ENCODE data around the gene CDC14B. TPM values are rescaled to one million over a fixed set of nuclear protein-coding genes. Genes with fewer than 3 reads are reported as not detected.

The CDC14B gene
- polyA plus RNA-seq, 1 donor from 2014 or later: 7.0 TPM

- H3K9me2 ChIP-seq (ENCODE audit: insufficient read depth, low read length): no peaks in the 10 kb centered on the region
- H3F3A ChIP-seq (ENCODE audit: insufficient read depth, low read length, poor library complexity, severe bottlenecking): no peaks in the 10 kb centered on the region
- H4K20me1 ChIP-seq (ENCODE audit: insufficient read depth): no peaks in the 10 kb centered on the region
- TF ChIP-seq SMC3 (conservative IDR thresholded peaks at IDR 0.05; ENCODE audit: poor library complexity): no peak
- no peak for TF ChIP-seq MXI1 (conservative IDR thresholded peaks at IDR 0.05; ENCODE audit: poor library complexity, severe bottlenecking)
- TF ChIP-seq REST (IDR thresholded peaks at IDR 0.05; ENCODE audit: borderline replicate concordance): no peak
- no peak for TF ChIP-seq EZH2 (IDR thresholded peaks at IDR 0.05; ENCODE audit: borderline replicate concordance, insufficient read depth, low read length, poor library complexity, severe bottlenecking)
- TF ChIP-seq EP300 (conservative IDR thresholded peaks at IDR 0.05; ENCODE audit: poor library complexity, severe bottlenecking): no peak
- TF ChIP-seq RAD21 (conservative IDR thresholded peaks at IDR 0.05): no peak
- no peak for TF ChIP-seq TAF1 (IDR thresholded peaks at IDR 0.05; ENCODE audit: low read depth)
- TF ChIP-seq CTCF (IDR thresholded peaks at IDR 0.05; ENCODE audit: poor library complexity, severe bottlenecking): no peak
- no peak for TF ChIP-seq POLR2AphosphoS5 (IDR thresholded peaks at IDR 0.05)
- no peaks in the 10 kb centered on the region for H3K79me2 ChIP-seq (replicated peaks; ENCODE audit: insufficient read depth, low read length)
- H3K27me3 ChIP-seq (ENCODE audit: insufficient read depth, low read depth, low read length): no peaks in the 10 kb centered on the region
- no peak overlapping the region for H2AFZ ChIP-seq (ENCODE audit: low read depth, low read length)
- no peaks in the 10 kb centered on the region for H3K36me3 ChIP-seq (ENCODE audit: insufficient read depth, low read length)
- H3K9me3 ChIP-seq (ENCODE audit: low read length): no peaks in the 10 kb centered on the region
- no peak overlapping the region for H3K4me3 ChIP-seq (ENCODE audit: low read length)
- no peak overlapping the region for H3K27ac ChIP-seq (ENCODE audit: low read length)
- H3K9ac ChIP-seq (ENCODE audit: low read length): no peak overlapping the region
- H3K4me2 ChIP-seq (ENCODE audit: low read length): no peak overlapping the region
These were observed 143.1 kb downstream of the CDC14B start for GRCh38 chr9:96476591-96476990.

- H3K4me2 ChIP-seq (ENCODE audit: low read length): no peak overlapping the region
- H4K20me1 ChIP-seq (ENCODE audit: insufficient read depth): no peaks in the 10 kb centered on the region
- H2AFZ ChIP-seq (ENCODE audit: low read depth, low read length): no peak overlapping the region
- H3K36me3 ChIP-seq (ENCODE audit: insufficient read depth, low read length): no peaks in the 10 kb centered on the region
- H3K9ac ChIP-seq (ENCODE audit: low read length): no peak overlapping the region
- no peak overlapping the region for H3K4me3 ChIP-seq (ENCODE audit: low read length)
- no peaks in the 10 kb centered on the region for H3K27me3 ChIP-seq (ENCODE audit: insufficient read depth, low read depth, low read length)
- H3F3A ChIP-seq (ENCODE audit: insufficient read depth, low read length, poor library complexity, severe bottlenecking): no peaks in the 10 kb centered on the region
- no peak overlapping the region for H3K27ac ChIP-seq (ENCODE audit: low read length)
- no peaks in the 10 kb centered on the region for H3K79me2 ChIP-seq (replicated peaks; ENCODE audit: insufficient read depth, low read length)
- no peaks in the 10 kb centered on the region for H3K9me2 ChIP-seq (ENCODE audit: insufficient read depth, low read length)
- H3K9me3 ChIP-seq (ENCODE audit: low read length): no peaks in the 10 kb centered on the region
- no peak for TF ChIP-seq TAF1 (IDR thresholded peaks at IDR 0.05; ENCODE audit: low read depth)
- no peak for TF ChIP-seq POLR2AphosphoS5 (IDR thresholded peaks at IDR 0.05)
- no peak for TF ChIP-seq MXI1 (conservative IDR thresholded peaks at IDR 0.05; ENCODE audit: poor library complexity, severe bottlenecking)
- TF ChIP-seq EP300 (conservative IDR thresholded peaks at IDR 0.05; ENCODE audit: poor library complexity, severe bottlenecking): no peak
- no peak for TF ChIP-seq EZH2 (IDR thresholded peaks at IDR 0.05; ENCODE audit: borderline replicate concordance, insufficient read depth, low read length, poor library complexity, severe bottlenecking)
- TF ChIP-seq CTCF (IDR thresholded peaks at IDR 0.05; ENCODE audit: poor library complexity, severe bottlenecking): no peak
- no peak for TF ChIP-seq SMC3 (conservative IDR thresholded peaks at IDR 0.05; ENCODE audit: poor library complexity)
- no peak for TF ChIP-seq RAD21 (conservative IDR thresholded peaks at IDR 0.05)
- no peak for TF ChIP-seq REST (IDR thresholded peaks at IDR 0.05; ENCODE audit: borderline replicate concordance)
These were observed 143.6 kb downstream of the CDC14B start for GRCh38 chr9:96476013-96476412.

All from neural cell (in vitro differentiated cells).